ENCODE data around the gene BCKDK.

Gene BCKDK

DNA sequence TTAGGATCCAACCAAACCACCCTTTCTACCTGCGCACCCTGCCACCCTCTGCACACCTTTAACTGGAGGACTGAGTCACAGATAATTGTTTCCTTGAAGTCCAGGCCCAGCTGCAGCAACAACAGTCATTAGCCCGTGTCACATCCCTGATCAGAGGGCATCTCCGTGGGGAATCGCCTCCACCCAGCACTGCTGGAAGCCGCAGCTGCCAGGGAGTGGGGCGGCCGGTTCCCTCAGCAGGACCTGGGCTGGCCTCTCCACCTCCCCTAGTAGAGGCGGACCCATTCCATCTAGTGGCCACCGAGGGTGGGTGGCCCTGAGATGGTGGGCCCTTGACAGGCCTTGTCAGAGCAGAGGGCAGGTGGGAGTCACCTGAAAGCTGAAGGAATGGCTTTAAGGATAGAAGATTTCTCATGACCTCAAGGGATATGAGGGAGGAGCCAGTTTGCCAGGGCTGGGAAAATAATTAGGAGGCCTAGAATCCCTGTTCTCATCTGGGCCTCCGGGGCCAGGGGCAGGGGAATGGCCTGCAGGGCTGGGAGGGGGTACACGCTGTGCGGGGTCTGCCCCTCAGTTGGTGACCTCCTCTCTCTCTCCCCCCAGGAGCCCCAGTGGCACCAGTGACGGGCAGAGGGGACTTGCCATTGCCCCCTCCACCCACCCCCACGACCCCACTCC, 25.7 kb upstream of the BCKDK start:
- peaks cover 0 to 71% of the 10 kb centered on the region in 2 experiments; a peak in 1 of 3 replicates for H3K36me3 ChIP-seq (ENCODE audit: control insufficient read depth in 2 of 2, insufficient read depth in 1 of 2, low read length in 2 of 2)
- H3K9me3 ChIP-seq (ENCODE audit: control insufficient read depth, insufficient read depth, low read depth, low read length): no peaks in the 10 kb centered on the region
- no peak for TF ChIP-seq KLF1 (tag by site-specific recombination; IDR thresholded peaks at IDR 0.05)
- peak; percentile 20; the same call in 1 of the 2 replicates for TF ChIP-seq GLIS1 (tag by site-specific recombination; IDR thresholded peaks at IDR 0.05)
- peak; percentile 84 for TF ChIP-seq ZIC2 (tag by site-specific recombination; IDR thresholded peaks at IDR 0.05)
- TF ChIP-seq SP7 (tag by site-specific recombination; IDR thresholded peaks at IDR 0.05): 0 out of 2 replicates have a peak, but pooled peaks have one; percentile 2
- no peak overlapping the region for H3K4me3 ChIP-seq (ENCODE audit: low read depth, low read length)
- CTCF ChIA-PET: interaction anchor here (0.7 kb wide), 1 partner anchor 11 kb away, joined by 4 read pairs; no protein-coding TSS in a partner anchor
- no peak overlapping the region for H3K27ac ChIP-seq (ENCODE audit: extremely low read depth, low read depth, low read length)
- POLR2A ChIA-PET: no interaction called here
- no peaks in the 10 kb centered on the region for H3K4me1 ChIP-seq (ENCODE audit: control insufficient read depth, insufficient read depth, low read length)

- POLR2A ChIA-PET: interaction anchor here (0.9 to 1.2 kb wide), 2 partner anchors 9 to 34 kb away, joined by 3 read pairs; partner anchors contain the start of genes KAT8, ZNF646 and ZNF668
- CTCF ChIA-PET: interaction anchor here (0.7 kb wide), 1 partner anchor 12 kb away, joined by 4 read pairs; no protein-coding TSS in a partner anchor
These were observed 25.1 kb upstream of the BCKDK start for GRCh38 chr16:31083081-31083480.

DNA sequence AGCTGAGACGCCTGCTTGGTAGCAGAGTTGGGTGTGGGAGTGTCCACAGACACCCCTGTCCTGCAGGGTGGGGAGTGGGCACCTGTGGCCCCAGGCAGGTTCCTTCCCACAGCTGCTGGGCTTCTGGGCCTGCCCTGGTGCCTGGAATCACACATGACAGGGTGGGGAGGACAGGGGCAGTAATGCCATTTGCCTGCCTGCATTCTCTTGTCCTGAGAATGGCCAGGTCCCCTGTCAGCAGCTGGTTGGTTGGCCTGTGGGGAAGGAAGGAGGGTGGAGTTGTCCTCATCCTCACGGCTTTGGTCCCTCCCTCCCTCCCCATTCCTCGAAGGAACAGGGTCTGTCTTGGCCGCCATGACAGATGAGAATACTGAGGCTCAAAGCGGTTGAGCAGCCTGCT, 24.6 kb upstream of the BCKDK start:
- no peak overlapping the region for H3K27ac ChIP-seq (ENCODE audit: extremely low read depth, low read depth, low read length)
- no peak for TF ChIP-seq ZBTB48 (tag by site-specific recombination; IDR thresholded peaks at IDR 0.05)
- 0 out of 2 replicates have a peak, but pooled peaks have one; percentile 25 for TF ChIP-seq SCRT2 (tag by site-specific recombination; IDR thresholded peaks at IDR 0.05)
- H3K4me3 ChIP-seq (ENCODE audit: low read depth, low read length): no peak overlapping the region
- no peaks in the 10 kb centered on the region for H3K9me3 ChIP-seq (ENCODE audit: control insufficient read depth, insufficient read depth, low read depth, low read length)
- no peaks in the 10 kb centered on the region for H3K4me1 ChIP-seq (ENCODE audit: control insufficient read depth, insufficient read depth, low read length)
- ChIA-PET POLR2A (interaction anchor here (0.9 to 1.7 kb wide), 3 partner anchors 10 to 34 kb away, joined by 3 to 7 read pairs (median 3); partner anchors contain the start of genes KAT8, ZNF646 and ZNF668), CTCF (interaction anchor here (0.7 kb wide), 1 partner anchor 12 kb away, joined by 4 read pairs; no protein-coding TSS in a partner anchor)
- H3K36me3 ChIP-seq (ENCODE audit: control insufficient read depth in 2 of 2, insufficient read depth in 1 of 2, low read length in 2 of 2): peaks cover 0 to 61% of the 10 kb centered on the region in 2 experiments; a peak in 1 of 3 replicates

More at GRCh38 chr16:31083081-31083480, 25.1 kb upstream of the BCKDK start:
- Histone ChIP-seq H3K4me3 (ENCODE audit: low read depth, low read length) (no peak overlapping the region), H3K4me1 (ENCODE audit: control insufficient read depth, insufficient read depth, low read length) (no peaks in the 10 kb centered on the region), H3K9me3 (ENCODE audit: control insufficient read depth, insufficient read depth, low read depth, low read length) (no peaks in the 10 kb centered on the region), H3K36me3 (ENCODE audit: control insufficient read depth in 2 of 2, insufficient read depth in 1 of 2, low read length in 2 of 2) (peaks cover 0 to 65% of the 10 kb centered on the region in 2 experiments; a peak in 1 of 3 replicates), H3K27ac (ENCODE audit: extremely low read depth, low read depth, low read length) (no peak overlapping the region)
- TF ChIP-seq ZNF629 (tag by site-specific recombination; IDR thresholded peaks at IDR 0.05): no peak
- TF ChIP-seq ZNF394 (tag by site-specific recombination; IDR thresholded peaks at IDR 0.05; ENCODE audit: borderline replicate concordance): peak; percentile 49; the same call in 1 of the 2 replicates
- TF ChIP-seq ZNF555 (tag by site-specific recombination; conservative IDR thresholded peaks at IDR 0.05): no peak
- no peak for TF ChIP-seq ZNF596 (tag by site-specific recombination; IDR thresholded peaks at IDR 0.05)
- TF ChIP-seq ZNF624 (tag by site-specific recombination; IDR thresholded peaks at IDR 0.05): no peak
- no peak for TF ChIP-seq ZNF292 (tag by site-specific recombination; IDR thresholded peaks at IDR 0.05; ENCODE audit: borderline replicate concordance, low read depth)
- peak; percentile 76 for TF ChIP-seq ZNF341 (tag by site-specific recombination; IDR thresholded peaks at IDR 0.05; ENCODE audit: low read depth)
- TF ChIP-seq, protein P1, sequence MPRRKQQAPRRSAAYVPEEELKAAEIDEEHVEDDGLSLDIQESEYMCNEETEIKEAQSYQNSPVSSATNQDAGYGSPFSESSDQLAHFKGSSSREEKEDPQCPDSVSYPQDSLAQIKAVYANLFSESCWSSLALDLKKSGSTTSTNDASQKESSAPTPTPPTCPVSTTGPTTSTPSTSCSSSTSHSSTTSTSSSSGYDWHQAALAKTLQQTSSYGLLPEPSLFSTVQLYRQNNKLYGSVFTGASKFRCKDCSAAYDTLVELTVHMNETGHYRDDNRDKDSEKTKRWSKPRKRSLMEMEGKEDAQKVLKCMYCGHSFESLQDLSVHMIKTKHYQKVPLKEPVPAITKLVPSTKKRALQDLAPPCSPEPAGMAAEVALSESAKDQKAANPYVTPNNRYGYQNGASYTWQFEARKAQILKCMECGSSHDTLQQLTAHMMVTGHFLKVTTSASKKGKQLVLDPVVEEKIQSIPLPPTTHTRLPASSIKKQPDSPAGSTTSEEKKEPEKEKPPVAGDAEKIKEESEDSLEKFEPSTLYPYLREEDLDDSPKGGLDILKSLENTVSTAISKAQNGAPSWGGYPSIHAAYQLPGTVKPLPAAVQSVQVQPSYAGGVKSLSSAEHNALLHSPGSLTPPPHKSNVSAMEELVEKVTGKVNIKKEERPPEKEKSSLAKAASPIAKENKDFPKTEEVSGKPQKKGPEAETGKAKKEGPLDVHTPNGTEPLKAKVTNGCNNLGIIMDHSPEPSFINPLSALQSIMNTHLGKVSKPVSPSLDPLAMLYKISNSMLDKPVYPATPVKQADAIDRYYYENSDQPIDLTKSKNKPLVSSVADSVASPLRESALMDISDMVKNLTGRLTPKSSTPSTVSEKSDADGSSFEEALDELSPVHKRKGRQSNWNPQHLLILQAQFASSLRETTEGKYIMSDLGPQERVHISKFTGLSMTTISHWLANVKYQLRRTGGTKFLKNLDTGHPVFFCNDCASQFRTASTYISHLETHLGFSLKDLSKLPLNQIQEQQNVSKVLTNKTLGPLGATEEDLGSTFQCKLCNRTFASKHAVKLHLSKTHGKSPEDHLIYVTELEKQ (tag by site-specific recombination; IDR thresholded peaks at IDR 0.05; ENCODE audit: borderline replicate concordance): no peak

Measured in HEK293 (cell line).